ENCODE results near the gene NDUFB5.
A peak's percentile ranks its signal among the peaks of the same experiment; 100 is the strongest.
"Not testable (repeated sequence)": the region's sequence is repeated elsewhere in the genome, so short reads cannot be mapped to it uniquely, and the experiment has no call there.

The NDUFB5 gene

DNA sequence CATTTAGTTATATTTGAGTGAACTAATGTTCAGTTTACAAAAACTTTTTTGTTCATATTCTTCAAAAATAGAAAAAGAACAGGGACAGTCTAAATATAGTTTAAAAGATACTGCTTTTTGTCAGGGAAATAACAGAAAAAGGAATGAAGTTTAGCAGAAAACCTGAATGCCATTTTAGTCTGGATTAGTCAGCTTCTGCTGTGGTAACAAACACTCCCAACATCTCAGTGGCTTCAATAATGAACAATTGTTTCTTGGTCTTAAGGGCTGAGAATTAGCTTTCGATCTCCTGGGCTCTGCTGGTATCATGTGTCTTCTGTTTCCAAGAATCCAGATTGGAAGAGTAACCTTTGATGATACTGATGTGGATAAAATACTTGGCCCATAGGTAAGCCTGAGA lies 35.9 kb downstream of the NDUFB5 start:
- DNase-seq: no peak

DNA sequence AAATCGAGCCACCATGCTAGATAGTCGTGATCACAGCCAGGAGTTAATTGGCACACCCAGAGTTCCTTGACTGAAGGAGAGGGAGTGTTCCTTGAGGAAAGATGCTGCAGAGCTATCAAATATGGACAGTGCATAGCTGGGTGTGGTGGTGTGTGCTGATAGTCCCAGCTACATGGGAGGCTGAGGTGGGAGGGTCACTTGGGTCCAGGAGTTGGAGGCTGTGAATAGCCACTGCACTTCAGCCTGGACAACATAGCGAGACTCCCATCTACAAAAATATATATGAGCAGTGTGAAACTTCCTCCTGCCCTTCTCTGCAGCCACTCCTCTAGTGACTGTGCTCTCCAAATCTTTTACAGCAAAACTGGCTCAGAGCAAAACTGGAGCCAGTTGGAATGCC lies 38.3 kb downstream of the NDUFB5 start:
- no peak for DNase-seq

DNA sequence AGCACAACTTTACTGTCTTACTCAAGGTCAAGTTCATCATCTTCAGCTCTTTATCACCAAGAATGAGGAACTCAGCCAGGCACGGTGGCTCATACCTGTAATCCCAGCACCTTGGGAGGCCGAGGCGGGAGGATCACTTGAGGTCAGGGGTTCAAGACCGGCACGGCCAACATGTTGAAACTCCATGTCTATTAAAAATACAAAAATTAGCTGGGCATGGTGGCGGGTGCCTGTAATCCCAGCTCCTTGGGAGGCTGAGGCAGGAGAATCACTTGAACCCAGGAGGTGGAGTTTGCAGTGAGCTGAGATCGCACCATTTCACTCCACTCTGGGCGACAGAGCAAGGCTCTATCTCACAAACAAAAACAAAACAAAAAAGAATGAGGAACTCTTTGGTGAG lies 39.2 kb downstream of the NDUFB5 start:
- DNase-seq: not testable (repeated sequence)

DNA sequence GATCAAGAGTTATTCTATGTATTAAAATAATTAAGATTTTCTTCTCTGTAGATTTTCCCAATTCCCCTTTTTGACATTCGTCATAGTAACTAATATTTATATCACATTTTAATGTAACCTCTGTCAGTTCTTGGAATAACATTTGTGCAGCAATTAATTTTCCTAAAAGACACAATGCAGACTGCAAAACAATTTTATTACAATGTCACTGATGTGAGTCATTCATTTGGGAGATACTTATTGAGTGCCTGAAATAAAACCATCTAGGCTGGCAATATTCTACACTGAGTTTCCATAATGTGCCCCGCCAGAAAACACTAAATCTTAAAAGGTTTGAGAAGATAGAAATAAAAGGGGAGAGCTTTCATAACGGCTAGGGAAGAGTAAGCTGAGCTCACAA lies 41.6 kb downstream of the NDUFB5 start:
- DNase-seq: no peak

DNA sequence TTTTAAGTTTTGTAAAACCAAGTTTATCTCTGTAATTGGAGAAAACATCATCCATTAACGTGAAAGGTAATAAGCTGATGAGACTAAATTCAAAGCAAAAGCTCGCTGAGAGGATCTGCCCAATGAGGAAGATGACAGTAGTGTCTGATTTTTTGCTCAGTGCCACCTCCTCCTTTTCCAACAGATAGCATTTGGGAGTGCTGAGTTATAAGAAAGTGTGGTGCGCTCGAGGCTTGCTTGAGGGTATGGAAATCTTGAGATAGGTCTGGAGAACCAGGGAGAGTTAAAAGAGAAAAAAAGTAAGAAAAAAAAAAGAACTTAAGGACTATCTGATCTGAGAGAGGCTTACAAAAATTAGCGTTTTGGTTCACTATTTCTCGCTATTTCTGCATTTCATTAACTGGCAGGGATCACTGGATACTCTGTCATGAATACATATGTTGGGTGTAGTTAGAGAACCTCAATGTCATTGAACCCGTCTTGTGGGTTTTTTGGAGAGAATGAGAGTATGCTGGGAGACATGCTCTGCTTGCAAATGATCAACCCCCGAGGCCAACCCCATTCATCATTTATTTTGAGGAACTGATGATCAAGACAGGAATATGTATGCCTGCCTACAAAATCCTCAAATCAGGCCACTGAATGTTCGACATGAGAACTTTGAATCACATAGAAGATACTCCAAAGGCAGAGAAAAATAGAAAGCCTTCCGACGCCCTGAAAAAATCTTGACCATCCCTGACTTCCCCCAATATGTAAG lies 47.3 kb downstream of the NDUFB5 start:
- DNase-seq: no peak

DNA sequence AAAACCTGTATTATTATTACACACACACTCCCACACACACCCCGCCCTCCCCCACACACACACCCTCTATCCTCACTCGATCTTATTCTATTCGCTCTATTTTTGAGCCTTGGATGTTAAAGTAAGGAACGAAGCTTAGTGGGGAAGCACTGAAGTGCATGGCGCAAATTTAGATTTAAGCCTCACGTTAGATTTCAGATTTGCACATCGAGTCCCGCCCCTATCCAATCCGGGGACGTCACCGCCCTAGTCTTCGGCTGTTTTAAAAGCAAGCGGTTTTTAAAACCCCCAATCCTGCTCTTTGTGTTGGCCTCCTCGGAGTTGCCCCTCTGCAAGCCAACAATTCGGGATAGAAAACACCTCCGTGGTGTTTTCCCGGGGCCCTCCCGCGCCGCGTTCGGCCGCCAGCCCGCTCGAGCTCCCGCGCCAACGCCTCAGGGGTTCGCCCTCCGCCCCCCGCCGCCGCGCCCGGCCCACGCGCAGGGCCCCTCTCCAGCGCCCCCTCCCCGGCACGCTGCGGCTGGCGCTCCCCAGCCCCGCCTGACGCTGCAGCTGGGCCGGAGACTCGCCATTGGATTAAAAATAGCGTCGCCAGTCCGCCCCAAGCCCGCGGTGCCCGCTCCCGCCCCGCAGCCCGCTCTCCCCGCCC lies 48.0 kb downstream of the NDUFB5 start, which contains the start of gene USP13:
TSS of gene USP13 (plus strand) at position 594 of the 649 bp plus-strand sequence. CDS start 186 bp downstream, outside the sequence.
- peak; percentile 45 to 89 for DNase-seq

DNA sequence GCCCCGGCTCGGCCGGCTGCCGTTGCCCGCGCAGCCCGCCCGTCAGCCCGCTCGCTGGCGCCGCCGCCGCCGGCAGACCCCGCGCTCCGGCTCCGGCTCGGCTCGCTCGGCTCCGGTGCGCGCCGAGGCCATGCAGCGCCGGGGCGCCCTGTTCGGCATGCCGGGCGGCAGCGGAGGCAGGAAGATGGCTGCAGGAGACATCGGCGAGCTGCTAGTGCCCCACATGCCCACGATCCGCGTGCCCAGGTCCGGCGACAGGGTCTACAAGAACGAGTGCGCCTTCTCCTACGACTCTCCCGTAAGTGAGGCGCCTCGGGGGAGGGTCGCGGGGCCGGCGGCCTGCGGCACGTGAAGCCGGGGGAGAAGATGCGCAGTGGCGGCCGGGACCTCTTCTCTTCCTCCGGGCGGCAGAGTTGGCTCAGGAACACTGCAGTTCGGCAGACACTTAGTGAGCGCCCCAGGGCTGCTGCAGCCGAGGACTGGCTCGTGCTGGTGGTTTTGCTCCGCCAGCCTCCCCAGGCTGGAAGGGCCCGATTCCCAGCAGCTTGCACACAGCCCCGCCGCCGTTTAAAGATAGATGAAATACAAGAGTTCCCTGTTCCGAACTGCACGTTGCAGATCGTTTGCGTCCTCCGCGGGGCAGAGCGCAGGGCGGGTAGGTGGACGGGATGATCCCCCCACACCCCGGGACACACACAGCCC lies 48.7 kb downstream of the NDUFB5 start:
- DNase-seq: peak; percentile 79 to 89

- no peak for DNase-seq
These were observed 50.6 kb downstream of the NDUFB5 start for GRCh38 chr3:179655236-179655635.

DNA sequence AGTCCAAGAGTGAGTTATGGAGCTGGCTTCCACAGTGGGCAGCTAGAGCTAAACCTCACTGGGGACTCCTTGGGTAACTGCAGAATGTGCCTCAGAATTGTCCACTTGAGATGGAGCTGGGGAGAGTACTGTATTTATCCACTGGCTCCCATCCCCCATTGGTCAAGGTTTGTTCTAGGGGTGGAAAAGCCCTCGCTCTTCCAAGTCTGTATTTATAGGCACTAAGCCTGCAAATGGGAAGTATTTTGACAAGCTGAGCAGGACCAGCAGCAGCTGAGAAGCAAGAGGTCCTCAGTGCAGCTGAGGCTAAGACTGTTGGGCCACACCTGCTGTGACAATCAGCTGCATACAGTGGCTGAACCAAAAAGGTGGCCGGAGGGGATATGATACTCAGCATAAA lies 54.0 kb downstream of the NDUFB5 start:
- DNase-seq: no peak

DNA sequence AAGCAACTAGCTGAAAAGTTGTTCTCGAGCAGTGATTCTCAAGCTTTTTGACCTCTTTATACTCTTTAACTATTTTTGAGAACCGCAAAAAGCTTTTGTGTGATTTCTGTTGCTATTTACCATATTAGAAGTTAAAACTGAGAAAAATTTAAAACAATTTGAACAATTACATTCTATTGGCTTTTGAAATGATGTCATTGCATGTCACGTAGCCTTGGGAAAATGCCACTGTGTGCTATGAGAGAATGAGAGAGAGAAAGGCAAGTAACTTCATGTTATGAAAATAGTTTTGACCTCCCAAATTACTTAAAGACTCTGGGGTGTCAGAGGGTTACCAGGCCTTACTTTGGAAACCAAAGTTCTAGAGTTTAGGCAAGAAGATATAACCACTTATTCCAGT lies 56.3 kb downstream of the NDUFB5 start:
- DNase-seq: no peak

DNA sequence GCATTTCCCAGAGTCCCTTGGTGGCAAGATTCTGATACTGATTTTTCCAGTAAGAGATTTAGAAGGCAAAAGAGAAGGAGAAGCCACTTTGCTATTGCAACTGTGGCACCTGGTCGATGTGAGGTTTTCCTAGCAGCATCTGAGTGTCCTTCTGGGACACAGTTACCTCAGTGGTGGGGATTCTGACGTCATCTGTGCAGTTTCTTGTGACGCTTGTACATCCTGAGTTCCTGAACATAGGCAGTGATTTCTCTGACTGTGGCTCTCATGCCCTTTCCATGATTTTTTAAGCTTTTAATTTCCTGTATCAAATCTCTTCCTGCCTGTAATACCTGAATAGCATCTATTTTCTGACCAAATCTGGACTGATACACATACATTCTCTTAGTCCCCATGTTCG lies 57.2 kb downstream of the NDUFB5 start:
- no peak for DNase-seq

GRCh38 chr3:179663093-179663492 lies 58.5 kb downstream of the NDUFB5 start:
- DNase-seq: no peak

DNA sequence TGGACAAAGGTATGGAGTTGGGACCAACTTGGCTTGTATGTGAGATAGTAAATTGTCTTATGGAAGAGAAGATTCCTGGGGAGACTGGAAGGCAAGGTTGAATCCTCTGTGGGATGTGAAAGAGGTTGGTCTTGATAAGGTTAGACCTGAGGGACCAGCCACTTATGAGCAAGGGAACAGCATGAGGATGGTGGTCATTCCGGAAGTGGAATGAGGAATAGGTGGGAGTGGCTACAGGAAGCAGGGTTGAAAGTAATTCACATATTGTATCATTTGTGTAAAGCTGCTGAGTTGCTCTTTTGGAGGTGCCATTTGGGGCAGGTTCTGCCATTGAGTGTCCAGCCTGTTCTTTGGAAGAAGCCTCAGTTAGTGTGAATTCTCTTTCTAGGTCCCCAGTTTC lies 61.4 kb downstream of the NDUFB5 start:
- no peak for DNase-seq

DNA sequence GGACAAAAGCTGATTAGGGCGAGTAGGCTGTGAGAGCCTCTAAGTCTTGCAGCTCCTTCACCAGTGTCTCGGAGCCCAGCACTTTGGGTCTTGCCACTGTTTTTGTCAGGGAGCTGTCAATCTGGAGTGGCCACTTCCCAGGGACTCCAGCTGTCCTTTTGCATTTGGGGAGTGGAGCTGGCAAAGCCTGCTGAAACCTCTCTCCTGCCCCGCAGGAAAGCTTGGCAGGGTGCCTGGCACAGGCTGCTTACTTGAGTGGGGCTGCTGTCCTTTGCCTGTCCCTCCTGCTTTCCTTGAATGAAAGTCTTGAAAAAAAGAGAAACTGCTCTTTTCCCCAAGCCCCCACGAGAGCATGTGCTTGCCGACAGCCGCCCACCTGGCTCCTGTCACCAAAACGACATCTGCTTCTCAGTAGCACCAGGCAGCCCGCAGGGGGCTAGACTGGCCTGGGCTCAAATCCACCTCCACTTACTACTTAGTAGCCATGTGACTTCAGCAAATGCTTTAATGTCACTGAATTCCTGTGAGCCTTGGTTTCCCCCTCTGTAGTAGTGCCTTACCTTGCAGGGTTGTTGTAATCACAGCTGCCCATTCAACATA lies 61.9 kb downstream of the NDUFB5 start:
- DNase-seq: no peak

- DNase-seq: no peak
These were observed 63.8 kb downstream of the NDUFB5 start for GRCh38 chr3:179668429-179668828.

GRCh38 chr3:179670311-179670710 lies 65.7 kb downstream of the NDUFB5 start:
- DNase-seq: no peak

DNA sequence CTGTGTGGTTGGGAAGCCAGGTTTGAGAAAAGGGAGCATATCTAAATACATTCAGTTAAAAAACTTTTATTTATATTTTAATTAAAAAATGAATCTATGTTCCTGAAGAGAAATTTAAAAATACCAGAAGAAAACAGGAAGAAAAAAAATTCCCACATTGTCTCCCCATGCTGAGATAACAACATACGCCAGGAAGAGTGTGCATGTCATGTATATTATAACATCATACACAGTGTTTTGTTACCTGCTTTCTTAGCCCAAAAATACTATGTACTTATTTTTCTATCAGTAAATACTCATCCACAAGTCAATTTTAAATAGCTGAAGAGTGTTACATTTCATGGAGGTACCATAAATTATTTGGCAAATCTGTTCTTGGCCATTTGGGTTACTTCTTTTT lies 66.7 kb downstream of the NDUFB5 start:
- no peak for DNase-seq

DNA sequence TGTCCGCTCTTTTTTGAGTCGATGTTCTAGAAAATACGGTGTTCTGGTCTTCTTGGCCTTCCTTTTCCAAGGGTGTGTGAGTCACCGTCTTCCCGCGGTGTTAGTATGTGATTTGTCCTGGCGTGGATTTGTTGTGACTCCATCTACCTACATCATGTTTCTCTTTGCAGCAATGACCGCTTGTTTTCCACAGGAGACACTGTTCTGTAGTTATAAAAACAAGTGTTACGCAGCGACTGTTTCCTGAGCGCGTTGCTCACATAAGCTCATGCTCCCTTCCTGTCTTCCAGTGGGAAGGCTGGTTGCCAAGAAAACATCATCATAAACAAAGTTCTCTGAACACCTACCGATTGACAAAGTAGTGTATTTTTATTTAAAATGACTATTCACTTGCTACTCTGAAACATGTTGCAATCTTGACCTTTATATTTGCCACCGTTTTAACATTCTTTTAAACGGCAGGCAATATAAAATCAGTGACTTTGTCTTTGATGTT lies 67.2 kb downstream of the NDUFB5 start:
- no peak for DNase-seq

DNA sequence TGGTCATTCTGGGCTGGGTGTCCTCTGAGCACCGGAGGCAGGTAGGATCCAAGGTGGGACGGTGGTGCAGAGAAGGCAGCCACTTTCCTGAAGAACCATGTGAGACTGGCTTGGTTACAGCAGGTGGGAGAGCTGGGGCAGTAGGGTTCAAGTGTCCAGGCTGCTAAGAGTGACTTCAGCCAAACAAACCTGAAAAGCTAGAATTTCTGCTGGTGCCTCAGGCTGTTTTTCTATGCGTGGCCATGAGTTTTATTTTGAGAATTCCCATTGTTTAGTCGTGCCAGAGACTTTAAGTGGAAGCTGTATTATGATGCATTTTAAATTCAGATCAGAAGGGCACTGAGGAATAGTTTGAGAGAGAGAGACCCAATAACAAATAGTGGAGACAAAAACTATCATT lies 68.3 kb downstream of the NDUFB5 start:
- no peak for DNase-seq

DNA sequence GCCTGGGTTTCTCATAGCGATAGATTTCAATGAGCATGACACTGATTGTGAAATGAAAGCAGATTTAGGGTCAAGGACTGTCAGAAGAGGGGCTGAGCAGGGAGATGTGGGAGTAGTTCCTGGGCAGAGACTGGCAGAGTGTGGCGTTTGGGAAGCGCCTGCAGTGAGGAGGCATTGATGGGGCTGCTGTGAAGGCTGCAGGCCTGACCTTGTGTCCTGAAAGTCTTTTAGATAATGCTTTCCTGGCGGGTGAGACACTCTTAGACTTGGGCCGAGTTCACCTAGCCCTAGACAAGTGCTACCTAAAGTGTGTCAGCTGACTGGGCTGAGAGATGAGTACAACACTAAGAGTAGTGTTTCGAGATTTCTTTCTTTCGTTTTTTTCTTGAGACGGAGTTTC lies 68.9 kb downstream of the NDUFB5 start:
- DNase-seq: no peak

DNA sequence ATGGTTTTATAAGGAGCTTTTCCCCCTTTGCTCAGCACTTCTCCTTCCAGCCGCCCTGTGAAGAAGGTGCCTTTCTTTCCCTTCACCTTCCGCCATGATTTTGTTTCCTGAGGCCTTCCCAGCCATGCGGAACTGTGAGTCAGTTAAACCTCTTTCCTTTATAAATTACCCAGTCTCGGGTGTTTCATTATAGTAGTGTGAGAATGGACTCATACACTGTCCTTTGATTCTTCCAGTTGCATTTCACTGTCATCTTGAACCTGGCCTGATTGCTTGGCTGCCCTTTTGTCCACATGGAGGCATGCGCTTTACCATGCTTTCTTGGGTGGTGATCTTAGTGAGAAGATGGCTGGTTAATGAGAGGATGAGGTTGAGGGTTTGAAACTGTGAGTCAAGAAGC lies 71.5 kb downstream of the NDUFB5 start:
- DNase-seq: no peak

Data from NCI-H526 (cell line).